H1 (cell line): ENCODE results near the gene THAP4. TPM values are rescaled to one million over a fixed set of nuclear protein-coding genes. Genes with fewer than 3 reads are reported as not detected.

Experiments
- CHD2 ChIP-seq: IDR thresholded peaks from 2 replicates; pipeline ENCODE4 v1.6.1; 2012; ENCODE audit warnings: low read length, improper control_type of control experiment
- CTBP2 ChIP-seq: IDR thresholded peaks from 2 replicates; pipeline ENCODE4 v1.7.0; 2011; ENCODE audit warnings: borderline replicate concordance, mild to moderate bottlenecking, moderate library complexity, mixed read lengths, low read length; ENCODE audit not compliant: insufficient read depth, insufficient read length
- KDM5A ChIP-seq: fragments of 200-600 bp; IDR thresholded peaks from 2 replicates; pipeline ENCODE4 v1.7.1; 2012; ENCODE audit warnings: mild to moderate bottlenecking, low read length, inconsistent platforms, mixed read lengths
- MAFK ChIP-seq: IDR thresholded peaks from 2 replicates; pipeline ENCODE4 v1.6.1; 2012; ENCODE audit warnings: low read depth, mild to moderate bottlenecking, improper control_type of control experiment, low read length
- POLR2AphosphoS5 ChIP-seq: IDR thresholded peaks from 2 replicates; pipeline ENCODE4 v1.6.1; 2011; ENCODE audit warnings: low read depth, low read length
- SAP30 ChIP-seq: fragments of 300-600 bp; sonication (generic); IDR thresholded peaks from 2 replicates; pipeline ENCODE4 v1.7.1; 2012; ENCODE audit warnings: low read length, moderate library complexity, mild to moderate bottlenecking, inconsistent platforms; ENCODE audit not compliant: insufficient read depth, insufficient replicate concordance
- SP1 ChIP-seq: IDR thresholded peaks from 2 replicates; pipeline ENCODE4 v1.6.1; 2011; ENCODE audit warnings: low read depth, low read length
- SRF ChIP-seq: IDR thresholded peaks from 2 replicates; pipeline ENCODE4 v1.6.1; 2011; ENCODE audit warnings: mild to moderate bottlenecking, low read depth, low read length, moderate library complexity
- TEAD4 ChIP-seq: IDR thresholded peaks from 2 replicates; pipeline ENCODE4 v1.6.1; 2012; ENCODE audit warnings: low read depth, low read length, inconsistent platforms, mixed read lengths
- polyA plus RNA-seq, 7 experiments: library from polyadenylated mRNA; depleted of rRNA in 3 of 7; stranded (reverse) in 5 of 7; unstranded in 2 of 7; fragments of >200 nt in 5 of 7; fragments of 200-250 nt in 2 of 7; gene quantifications; 1 replicate in 5 of 7; 2 replicates in 1 of 7; 4 replicates in 1 of 7; pipeline versions ENCODE4 v1.2.1 to v1.2.3, GENCODE V29; 2011 to 2013; ENCODE audit warnings: missing spikeins in 2 of 7, mixed read lengths in 2 of 7
- total RNA-seq: library from RNA; stranded (reverse); fragmentation: NEBNext Ultra II Directional; extraction: Animal tissue kit (Norgen Biotek cat#: 25700); gene quantifications from 2 replicates; pipeline ENCODE4 v1.2.1, GENCODE V29; 2021
- TF ChIP-seq, protein P1 (sequence below): fragments of 300-600 bp; sonication (generic); IDR thresholded peaks from 2 replicates; pipeline ENCODE4 v1.7.1; 2012; ENCODE audit warnings: low read length, moderate library complexity, mild to moderate bottlenecking, inconsistent platforms; ENCODE audit not compliant: insufficient replicate concordance

THAP4 gene
- total and polyA plus RNA-seq, 2 of the 8 experiments (the other 6 are each of a cell fraction or from before 2014, with no cell fraction given), result 78.9 to 83.6 TPM

GRCh38 chr2:241609859-241610793 lies 26.8 kb downstream of the THAP4 start (continued):
- TF ChIP-seq MAFK (no peak), TEAD4 (no peak), SAP30 (no peak), SRF (no peak), SP1 (no peak), KDM5A (no peak), POLR2AphosphoS5 (peak; percentile 64; the same call in 1 of the 2 replicates), CHD2 (no peak), CTBP2 (no peak)
- TF ChIP-seq, protein P1, sequence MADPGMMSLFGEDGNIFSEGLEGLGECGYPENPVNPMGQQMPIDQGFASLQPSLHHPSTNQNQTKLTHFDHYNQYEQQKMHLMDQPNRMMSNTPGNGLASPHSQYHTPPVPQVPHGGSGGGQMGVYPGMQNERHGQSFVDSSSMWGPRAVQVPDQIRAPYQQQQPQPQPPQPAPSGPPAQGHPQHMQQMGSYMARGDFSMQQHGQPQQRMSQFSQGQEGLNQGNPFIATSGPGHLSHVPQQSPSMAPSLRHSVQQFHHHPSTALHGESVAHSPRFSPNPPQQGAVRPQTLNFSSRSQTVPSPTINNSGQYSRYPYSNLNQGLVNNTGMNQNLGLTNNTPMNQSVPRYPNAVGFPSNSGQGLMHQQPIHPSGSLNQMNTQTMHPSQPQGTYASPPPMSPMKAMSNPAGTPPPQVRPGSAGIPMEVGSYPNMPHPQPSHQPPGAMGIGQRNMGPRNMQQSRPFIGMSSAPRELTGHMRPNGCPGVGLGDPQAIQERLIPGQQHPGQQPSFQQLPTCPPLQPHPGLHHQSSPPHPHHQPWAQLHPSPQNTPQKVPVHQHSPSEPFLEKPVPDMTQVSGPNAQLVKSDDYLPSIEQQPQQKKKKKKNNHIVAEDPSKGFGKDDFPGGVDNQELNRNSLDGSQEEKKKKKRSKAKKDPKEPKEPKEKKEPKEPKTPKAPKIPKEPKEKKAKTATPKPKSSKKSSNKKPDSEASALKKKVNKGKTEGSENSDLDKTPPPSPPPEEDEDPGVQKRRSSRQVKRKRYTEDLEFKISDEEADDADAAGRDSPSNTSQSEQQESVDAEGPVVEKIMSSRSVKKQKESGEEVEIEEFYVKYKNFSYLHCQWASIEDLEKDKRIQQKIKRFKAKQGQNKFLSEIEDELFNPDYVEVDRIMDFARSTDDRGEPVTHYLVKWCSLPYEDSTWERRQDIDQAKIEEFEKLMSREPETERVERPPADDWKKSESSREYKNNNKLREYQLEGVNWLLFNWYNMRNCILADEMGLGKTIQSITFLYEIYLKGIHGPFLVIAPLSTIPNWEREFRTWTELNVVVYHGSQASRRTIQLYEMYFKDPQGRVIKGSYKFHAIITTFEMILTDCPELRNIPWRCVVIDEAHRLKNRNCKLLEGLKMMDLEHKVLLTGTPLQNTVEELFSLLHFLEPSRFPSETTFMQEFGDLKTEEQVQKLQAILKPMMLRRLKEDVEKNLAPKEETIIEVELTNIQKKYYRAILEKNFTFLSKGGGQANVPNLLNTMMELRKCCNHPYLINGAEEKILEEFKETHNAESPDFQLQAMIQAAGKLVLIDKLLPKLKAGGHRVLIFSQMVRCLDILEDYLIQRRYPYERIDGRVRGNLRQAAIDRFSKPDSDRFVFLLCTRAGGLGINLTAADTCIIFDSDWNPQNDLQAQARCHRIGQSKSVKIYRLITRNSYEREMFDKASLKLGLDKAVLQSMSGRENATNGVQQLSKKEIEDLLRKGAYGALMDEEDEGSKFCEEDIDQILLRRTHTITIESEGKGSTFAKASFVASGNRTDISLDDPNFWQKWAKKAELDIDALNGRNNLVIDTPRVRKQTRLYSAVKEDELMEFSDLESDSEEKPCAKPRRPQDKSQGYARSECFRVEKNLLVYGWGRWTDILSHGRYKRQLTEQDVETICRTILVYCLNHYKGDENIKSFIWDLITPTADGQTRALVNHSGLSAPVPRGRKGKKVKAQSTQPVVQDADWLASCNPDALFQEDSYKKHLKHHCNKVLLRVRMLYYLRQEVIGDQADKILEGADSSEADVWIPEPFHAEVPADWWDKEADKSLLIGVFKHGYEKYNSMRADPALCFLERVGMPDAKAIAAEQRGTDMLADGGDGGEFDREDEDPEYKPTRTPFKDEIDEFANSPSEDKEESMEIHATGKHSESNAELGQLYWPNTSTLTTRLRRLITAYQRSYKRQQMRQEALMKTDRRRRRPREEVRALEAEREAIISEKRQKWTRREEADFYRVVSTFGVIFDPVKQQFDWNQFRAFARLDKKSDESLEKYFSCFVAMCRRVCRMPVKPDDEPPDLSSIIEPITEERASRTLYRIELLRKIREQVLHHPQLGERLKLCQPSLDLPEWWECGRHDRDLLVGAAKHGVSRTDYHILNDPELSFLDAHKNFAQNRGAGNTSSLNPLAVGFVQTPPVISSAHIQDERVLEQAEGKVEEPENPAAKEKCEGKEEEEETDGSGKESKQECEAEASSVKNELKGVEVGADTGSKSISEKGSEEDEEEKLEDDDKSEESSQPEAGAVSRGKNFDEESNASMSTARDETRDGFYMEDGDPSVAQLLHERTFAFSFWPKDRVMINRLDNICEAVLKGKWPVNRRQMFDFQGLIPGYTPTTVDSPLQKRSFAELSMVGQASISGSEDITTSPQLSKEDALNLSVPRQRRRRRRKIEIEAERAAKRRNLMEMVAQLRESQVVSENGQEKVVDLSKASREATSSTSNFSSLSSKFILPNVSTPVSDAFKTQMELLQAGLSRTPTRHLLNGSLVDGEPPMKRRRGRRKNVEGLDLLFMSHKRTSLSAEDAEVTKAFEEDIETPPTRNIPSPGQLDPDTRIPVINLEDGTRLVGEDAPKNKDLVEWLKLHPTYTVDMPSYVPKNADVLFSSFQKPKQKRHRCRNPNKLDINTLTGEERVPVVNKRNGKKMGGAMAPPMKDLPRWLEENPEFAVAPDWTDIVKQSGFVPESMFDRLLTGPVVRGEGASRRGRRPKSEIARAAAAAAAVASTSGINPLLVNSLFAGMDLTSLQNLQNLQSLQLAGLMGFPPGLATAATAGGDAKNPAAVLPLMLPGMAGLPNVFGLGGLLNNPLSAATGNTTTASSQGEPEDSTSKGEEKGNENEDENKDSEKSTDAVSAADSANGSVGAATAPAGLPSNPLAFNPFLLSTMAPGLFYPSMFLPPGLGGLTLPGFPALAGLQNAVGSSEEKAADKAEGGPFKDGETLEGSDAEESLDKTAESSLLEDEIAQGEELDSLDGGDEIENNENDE, result no peak
